GM12892 (cell line): ENCODE measurements around the gene BHLHE23.

Source experiments
- POLR2A ChIP-seq: IDR thresholded peaks from 2 replicates; pipeline ENCODE4 v1.6.1; 2011; ENCODE audit warnings: low read depth, low read length, control low read depth
- POLR2AphosphoS5 ChIP-seq: IDR thresholded peaks from 2 replicates; pipeline ENCODE4 v1.6.1; 2011; ENCODE audit warnings: low read depth, low read length, control low read depth
- TAF1 ChIP-seq: IDR thresholded peaks from 2 replicates; pipeline ENCODE4 v1.6.1; 2011; ENCODE audit warnings: low read depth, mild to moderate bottlenecking, control low read depth, low read length, borderline replicate concordance

DNA sequence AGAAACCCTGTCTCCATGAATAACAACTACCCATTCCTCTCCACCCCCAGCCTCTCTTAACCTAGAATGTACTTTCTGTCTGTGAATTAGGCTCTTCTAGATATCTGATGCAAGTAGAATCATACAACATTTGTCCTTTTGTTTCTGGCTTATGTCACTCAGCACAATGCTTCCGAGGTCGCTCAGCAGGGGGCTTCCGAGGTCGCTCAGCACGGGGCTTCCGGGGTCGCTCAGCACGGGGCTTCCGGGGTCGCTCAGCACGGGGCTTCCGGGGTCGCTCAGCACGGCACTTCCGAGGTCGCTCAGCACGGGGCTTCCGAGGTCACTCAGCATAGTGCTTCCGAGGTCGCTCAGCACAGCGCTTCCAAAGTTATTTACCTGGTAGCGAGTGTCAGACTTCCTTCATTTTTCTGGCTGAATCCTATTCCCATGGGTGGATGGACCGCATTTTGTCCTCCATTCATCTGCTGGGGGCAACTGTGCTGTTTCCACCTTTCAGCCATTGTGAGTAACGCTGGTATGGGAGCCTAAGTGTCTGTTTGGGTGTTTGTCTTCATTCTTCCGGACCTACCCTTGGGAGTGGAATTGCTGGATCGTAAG, 31.0 kb upstream of the BHLHE23 start:
- TF ChIP-seq POLR2A (no peak), POLR2AphosphoS5 (no peak), TAF1 (no peak)
